GM12878 (cell line): ENCODE measurements around the gene NDC80.

Experiments
- DPF2 ChIP-seq: fragments of 450-650 bp; IDR thresholded peaks from 2 replicates; pipeline ENCODE4 v1.6.1; 2017; ENCODE audit warnings: mild to moderate bottlenecking
- EED ChIP-seq: sonication (generic); IDR thresholded peaks from 2 replicates; pipeline ENCODE4 v1.6.1; 2016; ENCODE audit warnings: antibody characterized with exemption, low read depth
- MEF2A ChIP-seq: IDR thresholded peaks from 2 replicates; pipeline ENCODE4 v1.6.1; 2011; ENCODE audit warnings: low read depth, mild to moderate bottlenecking, low read length, moderate library complexity; ENCODE audit not compliant: insufficient read depth
- NFIC ChIP-seq: IDR thresholded peaks from 2 replicates; pipeline ENCODE4 v1.6.1; 2012; ENCODE audit warnings: low read depth, mild to moderate bottlenecking, inconsistent platforms, low read length, moderate library complexity
- NKRF ChIP-seq: fragments of 450-650 bp; conservative IDR thresholded peaks from 2 replicates; pipeline ENCODE4 v1.6.1; 2017; ENCODE audit warnings: mild to moderate bottlenecking, moderate library complexity
- POLR2AphosphoS2 ChIP-seq: IDR thresholded peaks from 2 replicates; pipeline ENCODE4 v1.6.1; 2011; ENCODE audit warnings: low read depth, mild to moderate bottlenecking, low read length, improper control_type of control experiment, moderate library complexity
- TF ChIP-seq, protein P1 (sequence below), 3 experiments: IDR thresholded peaks in 2 of 3; conservative IDR thresholded peaks in 1 of 3; 2 replicates each; pipeline ENCODE4 v1.5.1; 2011; ENCODE audit warnings: low read depth in 3 of 3, low read length in 3 of 3, mild to moderate bottlenecking in 3 of 3, control low read depth in 2 of 3, moderate library complexity in 2 of 3, inconsistent platforms in 1 of 3, mixed read lengths in 1 of 3; ENCODE audit not compliant: control insufficient read depth in 2 of 3, insufficient read depth in 1 of 3; ENCODE audit errors: extremely low read depth in 1 of 3

DNA sequence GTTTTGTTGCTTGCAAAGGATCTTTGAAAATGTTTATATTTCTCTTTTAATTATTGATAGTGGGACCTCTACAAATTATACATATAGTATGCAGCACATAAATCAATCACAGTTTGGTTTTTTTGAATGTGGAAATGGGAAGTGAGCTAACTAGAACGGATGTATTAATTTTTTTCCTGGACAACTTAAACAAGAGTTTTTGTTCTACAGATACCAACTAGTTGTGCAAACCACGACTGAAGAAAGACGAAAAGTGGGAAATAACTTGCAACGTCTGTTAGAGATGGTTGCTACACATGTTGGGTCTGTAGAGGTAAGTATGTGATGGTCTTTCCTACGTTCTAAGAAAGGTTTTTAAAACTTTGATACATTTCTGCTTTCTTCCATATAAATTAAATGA is 39.2 kb downstream of the NDC80 start:
- TF ChIP-seq POLR2AphosphoS2 = no peak
- no peak for TF ChIP-seq NKRF
- no peak for TF ChIP-seq MEF2A
- TF ChIP-seq, protein P1, sequence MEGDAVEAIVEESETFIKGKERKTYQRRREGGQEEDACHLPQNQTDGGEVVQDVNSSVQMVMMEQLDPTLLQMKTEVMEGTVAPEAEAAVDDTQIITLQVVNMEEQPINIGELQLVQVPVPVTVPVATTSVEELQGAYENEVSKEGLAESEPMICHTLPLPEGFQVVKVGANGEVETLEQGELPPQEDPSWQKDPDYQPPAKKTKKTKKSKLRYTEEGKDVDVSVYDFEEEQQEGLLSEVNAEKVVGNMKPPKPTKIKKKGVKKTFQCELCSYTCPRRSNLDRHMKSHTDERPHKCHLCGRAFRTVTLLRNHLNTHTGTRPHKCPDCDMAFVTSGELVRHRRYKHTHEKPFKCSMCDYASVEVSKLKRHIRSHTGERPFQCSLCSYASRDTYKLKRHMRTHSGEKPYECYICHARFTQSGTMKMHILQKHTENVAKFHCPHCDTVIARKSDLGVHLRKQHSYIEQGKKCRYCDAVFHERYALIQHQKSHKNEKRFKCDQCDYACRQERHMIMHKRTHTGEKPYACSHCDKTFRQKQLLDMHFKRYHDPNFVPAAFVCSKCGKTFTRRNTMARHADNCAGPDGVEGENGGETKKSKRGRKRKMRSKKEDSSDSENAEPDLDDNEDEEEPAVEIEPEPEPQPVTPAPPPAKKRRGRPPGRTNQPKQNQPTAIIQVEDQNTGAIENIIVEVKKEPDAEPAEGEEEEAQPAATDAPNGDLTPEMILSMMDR (IDR thresholded peaks at IDR 0.05 in 2 of 3, conservative IDR thresholded peaks at IDR 0.05 in 1 of 3; ENCODE audit: control insufficient read depth in 2 of 3, extremely low read depth in 1 of 3, insufficient read depth in 1 of 3, low read depth in 3 of 3, low read length in 3 of 3) = no peak
- no peak for TF ChIP-seq NFIC
- TF ChIP-seq EED = no peak
- no peak for TF ChIP-seq DPF2
